CD8-positive, alpha-beta memory T cell (primary cell): ENCODE measurements around the gene LCA5L. TPM values are rescaled to one million over a fixed set of nuclear protein-coding genes. Genes with fewer than 3 reads are reported as not detected.
A peak's percentile ranks its signal among the peaks of the same experiment; 100 is the strongest.
"Not testable (repeated sequence)": the region's sequence is repeated elsewhere in the genome, so short reads cannot be mapped to it uniquely, and the experiment has no call there.

Experiments
- CTCF ChIA-PET: fragments of 350-600 bp; sonication (Branson Sonifier 250); formaldehyde crosslinking; loops from one replicate; lab custom pipeline; 2021; ENCODE audit warnings: antibody characterized with exemption; lab: Charles Lee
- POLR2A ChIA-PET: fragments of 350-600 bp; sonication (Branson Sonifier 250); formaldehyde crosslinking; loops from one replicate; lab custom pipeline; 2021; ENCODE audit warnings: antibody characterized with exemption; lab: Charles Lee
- DNase-seq, 5 donors: peaks; one replicate each; pipeline versions ENCODE4 v3.0.0 to v3.0.0-alpha.2; 2020 to 2022; ENCODE audit warnings: mixed read lengths in 1 of 5
- H3K27ac ChIP-seq: one replicate; pipeline ENCODE4 v1.7.0; 2013; ENCODE audit warnings: low read depth, mild to moderate bottlenecking, low read length, moderate library complexity
- H3K27me3 ChIP-seq: 2 replicates; pipeline ENCODE4 v1.7.0; 2013; ENCODE audit warnings: low read length, mild to moderate bottlenecking; ENCODE audit not compliant: insufficient read depth, poor library complexity, severe bottlenecking
- H3K36me3 ChIP-seq: 2 replicates; pipeline ENCODE4 v1.7.0; 2013; ENCODE audit warnings: mild to moderate bottlenecking, low read length, moderate library complexity; ENCODE audit not compliant: insufficient read depth
- H3K4me1 ChIP-seq: 2 replicates; pipeline ENCODE4 v1.7.0; 2013; ENCODE audit warnings: mild to moderate bottlenecking, low read length, moderate library complexity; ENCODE audit not compliant: insufficient read depth
- H3K4me3 ChIP-seq: 2 replicates; pipeline ENCODE4 v1.7.0; 2013; ENCODE audit warnings: mild to moderate bottlenecking, low read length
- H3K9me3 ChIP-seq: 2 replicates; pipeline ENCODE4 v1.7.0; 2013; ENCODE audit warnings: mild to moderate bottlenecking, low read length
- H3K27ac Mint-ChIP-seq, 8 donors: one replicate each; pipeline ENCODE4 v1.8.0; 2020 to 2021; ENCODE audit warnings: mixed read lengths in 8 of 8, mild to moderate bottlenecking in 6 of 8, inconsistent platforms in 3 of 8, moderate library complexity in 3 of 8
- H3K27me3 Mint-ChIP-seq, 2 donors: one replicate each; pipeline ENCODE4 v1.8.0; 2020 to 2021; ENCODE audit warnings: mixed read lengths in 2 of 2, mild to moderate bottlenecking in 1 of 2, moderate library complexity in 1 of 2
- H3K36me3 Mint-ChIP-seq, 3 donors: one replicate each; pipeline ENCODE4 v1.8.0; 2020 to 2021; ENCODE audit warnings: mixed read lengths in 3 of 3, inconsistent platforms in 1 of 3, mild to moderate bottlenecking in 1 of 3
- H3K4me1 Mint-ChIP-seq, 3 donors: one replicate each; pipeline ENCODE4 v1.8.0; 2020 to 2021; ENCODE audit warnings: mixed read lengths in 3 of 3, inconsistent platforms in 1 of 3, mild to moderate bottlenecking in 1 of 3
- H3K4me3 Mint-ChIP-seq, 7 donors: one replicate each; pipeline ENCODE4 v1.8.0; 2020 to 2021; ENCODE audit warnings: mixed read lengths in 7 of 7, mild to moderate bottlenecking in 6 of 7, moderate library complexity in 4 of 7, inconsistent platforms in 2 of 7
- H3K9me3 Mint-ChIP-seq, 5 donors: one replicate each; pipeline ENCODE4 v1.8.0; 2020 to 2022; ENCODE audit warnings: mixed read lengths in 5 of 5, mild to moderate bottlenecking in 3 of 5, moderate library complexity in 2 of 5, inconsistent platforms in 1 of 5
- polyA plus RNA-seq: library from polyadenylated mRNA; unstranded; fragments of 300-500 nt; fragmentation: Illumina TruSeq; gene quantifications from one replicate; pipeline ENCODE4 v1.2.3, GENCODE V29; 2021
- total RNA-seq, 2 experiments: library from RNA; stranded (reverse); gene quantifications; one replicate each; pipeline ENCODE4 v1.2.3, GENCODE V29; 2021

Gene LCA5L
- total and polyA plus RNA-seq, 3 experiments from 2014 or later: 0.13 to 0.33 (median 0.25) TPM

- Mint-ChIP-seq H3K4me3 (peak overlapping the region; percentile 50 to 77 (median 69)), H3K27me3 (peaks cover 0 to 2% of the 10 kb centered on the region in 2 donors), H3K9me3 (no peaks in the 10 kb centered on the region), H3K27ac (peak overlapping the region in 7 of 8 donors; percentile 23 to 84 (median 63)), H3K36me3 (peaks cover 0 to 10% (median 4%) of the 10 kb centered on the region in 3 donors), H3K4me1 (peaks cover 38 to 64% (median 56%) of the 10 kb centered on the region in 3 donors)
- H3K27ac ChIP-seq: peak overlapping the region; percentile 24
- POLR2A ChIA-PET: interaction anchor here (1.0 kb wide), 1 partner anchor 37 kb away, joined by 3 read pairs; no protein-coding TSS in a partner anchor
- H3K36me3 ChIP-seq: no peaks in the 10 kb centered on the region
- no peak overlapping the region for H3K4me3 ChIP-seq
- CTCF ChIA-PET: interaction anchor here (1.0 to 2.9 kb wide), 3 partner anchors 9 to 72 kb away, joined by 3 to 11 read pairs (median 4); partner anchors contain the start of gene BRWD1
- H3K4me1 ChIP-seq: peaks cover 14% of the 10 kb centered on the region
- no peaks in the 10 kb centered on the region for H3K9me3 ChIP-seq
- H3K27me3 ChIP-seq: no peaks in the 10 kb centered on the region
- DNase-seq: peak in 4 of 5 donors; percentile 48 to 72 (median 52)
These were observed 60.1 kb downstream of the LCA5L start for GRCh38 chr21:39385299-39386145.

- peaks cover 0 to 2% of the 10 kb centered on the region in 2 donors for H3K27me3 Mint-ChIP-seq
- H3K4me1 Mint-ChIP-seq: peaks cover 40 to 69% (median 57%) of the 10 kb centered on the region in 3 donors
- no peaks in the 10 kb centered on the region for H3K9me3 Mint-ChIP-seq
- Histone ChIP-seq H3K4me1 (peaks cover 16% of the 10 kb centered on the region), H3K9me3 (no peaks in the 10 kb centered on the region), H3K4me3 (no peak overlapping the region), H3K27me3 (no peaks in the 10 kb centered on the region), H3K36me3 (no peaks in the 10 kb centered on the region), H3K27ac (no peak overlapping the region)
- ChIA-PET POLR2A (no interaction called here), CTCF (interaction anchor here (1.0 to 1.7 kb wide), 2 partner anchors 8 to 10 kb away, joined by 3 to 4 read pairs; no protein-coding TSS in a partner anchor)
- peaks cover 0 to 12% (median 2%) of the 10 kb centered on the region in 3 donors for H3K36me3 Mint-ChIP-seq
- DNase-seq: no peak
- peak overlapping the region in 6 of 8 donors; percentile 23 to 84 (median 70) for H3K27ac Mint-ChIP-seq
- H3K4me3 Mint-ChIP-seq: peak overlapping the region in 3 of 7 donors; percentile 50 to 70 (median 58)
These were observed 60.8 kb downstream of the LCA5L start for GRCh38 chr21:39384674-39385298.

GRCh38 chr21:39382096-39382495, 63.5 kb downstream of the LCA5L start:
- H3K4me3 Mint-ChIP-seq: peak overlapping the region; percentile 18 to 73 (median 42)
- not testable (repeated sequence) for DNase-seq, H3K36me3 ChIP-seq, H3K27me3 Mint-ChIP-seq, H3K27ac ChIP-seq, H3K9me3 Mint-ChIP-seq, H3K9me3 ChIP-seq, H3K4me3 ChIP-seq, H3K27me3 ChIP-seq
- peaks cover 14% of the 10 kb centered on the region for H3K4me1 ChIP-seq
- H3K4me1 Mint-ChIP-seq: peaks cover 22 to 46% (median 38%) of the 10 kb centered on the region in 3 donors
- CTCF ChIA-PET: interaction anchor here (1.3 kb wide), 1 partner anchor 8 kb away, joined by 3 read pairs; no protein-coding TSS in a partner anchor
- peaks cover 0 to 12% (median 2%) of the 10 kb centered on the region in 3 donors for H3K36me3 Mint-ChIP-seq
- POLR2A ChIA-PET: interaction anchor here (2.4 kb wide), 1 partner anchor 70 kb away, joined by 7 read pairs; no protein-coding TSS in a partner anchor
- peak overlapping the region in 7 of 8 donors; percentile 11 to 74 (median 29) for H3K27ac Mint-ChIP-seq

GRCh38 chr21:39381009-39381408, 64.6 kb downstream of the LCA5L start:
- Histone ChIP-seq H3K27me3 (no peaks in the 10 kb centered on the region), H3K9me3 (no peaks in the 10 kb centered on the region), H3K36me3 (no peaks in the 10 kb centered on the region), H3K4me1 (peaks cover 14% of the 10 kb centered on the region), H3K4me3 (peak overlapping the region; percentile 99), H3K27ac (peak overlapping the region; percentile 94)
- peaks cover 4 to 5% of the 10 kb centered on the region in 2 donors for H3K27me3 Mint-ChIP-seq
- POLR2A ChIA-PET: interaction anchor here (1.2 to 2.4 kb wide), 4 partner anchors 31 to 69 kb away, joined by 5 to 8 read pairs (median 7); partner anchors contain the start of genes BRWD1 and HMGN1
- CTCF ChIA-PET: interaction anchor here (1.9 kb wide), 1 partner anchor 23 kb away, joined by 5 read pairs; no protein-coding TSS in a partner anchor
- H3K9me3 Mint-ChIP-seq: no peaks in the 10 kb centered on the region
- H3K27ac Mint-ChIP-seq: peak overlapping the region; percentile 72 to 98 (median 93)
- peaks cover 19 to 38% (median 34%) of the 10 kb centered on the region in 3 donors for H3K4me1 Mint-ChIP-seq
- DNase-seq: no peak
- peaks cover 0 to 12% (median 2%) of the 10 kb centered on the region in 3 donors for H3K36me3 Mint-ChIP-seq
- peak overlapping the region; percentile 90 to 99 (median 94) for H3K4me3 Mint-ChIP-seq

GRCh38 chr21:39379986-39380891, 65.3 kb downstream of the LCA5L start:
- H3K36me3 ChIP-seq: no peaks in the 10 kb centered on the region

GRCh38 chr21:39377444-39378050, 68.0 kb downstream of the LCA5L start:
- Mint-ChIP-seq H3K4me1 (peaks cover 13 to 21% (median 18%) of the 10 kb centered on the region in 3 donors), H3K4me3 (peak overlapping the region in 2 of 7 donors; percentile 59 to 76), H3K27me3 (peaks cover 8 to 23% of the 10 kb centered on the region in 2 donors), H3K27ac (no peak overlapping the region), H3K9me3 (no peaks in the 10 kb centered on the region), H3K36me3 (peaks cover 0 to 10% (median 2%) of the 10 kb centered on the region in 3 donors)
- Histone ChIP-seq H3K4me3 (no peak overlapping the region), H3K36me3 (no peaks in the 10 kb centered on the region), H3K27me3 (no peaks in the 10 kb centered on the region), H3K9me3 (no peaks in the 10 kb centered on the region), H3K4me1 (peaks cover 14% of the 10 kb centered on the region), H3K27ac (no peak overlapping the region)
- DNase-seq: no peak
- POLR2A ChIA-PET: no interaction called here
- CTCF ChIA-PET: interaction anchor here (1.6 kb wide), 1 partner anchor 8 kb away, joined by 4 read pairs; no protein-coding TSS in a partner anchor

More at GRCh38 chr21:39379986-39380891, 65.3 kb downstream of the LCA5L start:
- Mint-ChIP-seq H3K4me1 (peaks cover 19 to 32% (median 27%) of the 10 kb centered on the region in 3 donors), H3K36me3 (peaks cover 0 to 11% (median 2%) of the 10 kb centered on the region in 3 donors), H3K27me3 (peaks cover 6 to 9% of the 10 kb centered on the region in 2 donors), H3K4me3 (peak overlapping the region; percentile 90 to 99 (median 94)), H3K27ac (peak overlapping the region; percentile 72 to 98 (median 93)), H3K9me3 (no peaks in the 10 kb centered on the region)
- H3K27ac ChIP-seq: peak overlapping the region; percentile 94
- H3K4me3 ChIP-seq: peak overlapping the region; percentile 99
- peaks cover 14% of the 10 kb centered on the region for H3K4me1 ChIP-seq
- CTCF ChIA-PET: interaction anchor here (1.9 kb wide), 1 partner anchor 22 kb away, joined by 5 read pairs; no protein-coding TSS in a partner anchor
- POLR2A ChIA-PET: interaction anchor here (1.2 to 2.4 kb wide), 4 partner anchors 31 to 68 kb away, joined by 5 to 8 read pairs (median 7); partner anchors contain the start of genes BRWD1 and HMGN1
- DNase-seq: peak; percentile 85 to 95 (median 87)
- no peaks in the 10 kb centered on the region for H3K9me3 ChIP-seq
- no peaks in the 10 kb centered on the region for H3K27me3 ChIP-seq
